NCI-H69 (cell line): Measurements from ENCODE around the gene KCNAB1.

Source experiments
- DNase-seq: peaks from one replicate; lab custom pipeline; 2025; lab: John Stamatoyannopoulos, UW

The KCNAB1 gene

DNA sequence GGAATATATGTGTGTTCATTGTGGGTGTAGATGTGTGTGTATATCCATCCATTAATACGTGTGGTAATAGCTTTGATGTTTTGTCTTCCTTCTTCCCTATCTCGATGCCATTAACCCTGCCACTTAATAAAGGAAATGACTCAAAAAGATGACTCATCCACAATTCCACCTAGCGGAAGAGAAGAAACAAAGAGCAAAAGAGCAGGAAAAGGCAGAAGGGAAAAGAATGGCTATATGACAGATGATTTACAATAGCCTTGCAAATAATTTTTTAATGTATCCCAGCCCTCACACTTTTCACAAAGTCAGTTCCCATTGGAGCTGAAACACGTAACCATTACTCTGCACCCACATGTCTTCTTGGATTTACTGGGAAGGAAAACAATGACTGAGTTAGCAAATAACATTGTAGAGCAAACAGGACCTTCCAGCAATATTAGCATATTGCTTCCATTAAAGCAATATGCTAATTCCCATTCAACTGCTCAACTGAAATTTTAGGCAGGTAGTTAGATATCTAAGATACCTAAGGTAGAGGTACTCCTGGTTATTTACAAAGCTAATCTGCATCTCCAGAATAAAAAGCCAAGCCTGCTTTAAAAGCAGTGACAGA lies 197.2 kb downstream of the KCNAB1 start:
- DNase-seq: peak; percentile 41

DNA sequence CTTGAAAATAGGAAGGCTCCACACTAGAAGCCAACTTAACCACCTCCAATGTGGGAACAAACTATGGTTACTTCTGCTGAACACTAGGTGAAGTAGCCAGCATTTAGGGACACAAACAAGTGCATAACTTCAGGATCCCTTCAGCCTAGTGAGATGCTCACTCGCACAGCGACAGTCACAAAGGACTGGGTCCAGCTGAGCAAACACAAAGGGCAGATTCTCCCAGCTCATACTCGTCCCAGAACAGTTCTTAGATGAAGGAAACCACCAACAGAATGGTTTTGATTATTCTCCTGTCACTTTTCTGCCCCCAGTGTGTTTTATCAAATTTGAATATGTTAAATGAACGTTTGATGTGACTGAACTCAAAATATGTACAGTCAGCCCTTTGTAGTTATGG lies 201.6 kb downstream of the KCNAB1 start:
- DNase-seq: no peak

DNA sequence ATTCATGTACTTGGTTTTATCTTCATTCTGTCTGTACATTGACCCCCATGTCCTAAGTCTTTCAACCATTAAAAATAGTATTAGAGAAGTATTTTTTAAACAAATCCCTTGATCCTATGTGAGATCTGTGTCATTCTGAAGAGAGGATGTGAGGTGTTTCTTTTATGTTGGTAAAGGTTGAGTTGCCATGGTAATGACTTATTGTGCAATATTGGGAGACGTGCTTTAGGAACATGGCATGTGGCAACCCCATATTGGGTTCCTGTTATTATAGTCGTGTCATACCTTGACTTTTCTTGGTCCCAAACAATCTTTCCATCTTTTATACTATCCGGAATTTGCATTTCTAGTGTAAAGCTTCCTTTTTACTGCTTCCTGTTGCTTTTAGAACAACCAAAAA lies 203.1 kb downstream of the KCNAB1 start:
- no peak for DNase-seq

DNA sequence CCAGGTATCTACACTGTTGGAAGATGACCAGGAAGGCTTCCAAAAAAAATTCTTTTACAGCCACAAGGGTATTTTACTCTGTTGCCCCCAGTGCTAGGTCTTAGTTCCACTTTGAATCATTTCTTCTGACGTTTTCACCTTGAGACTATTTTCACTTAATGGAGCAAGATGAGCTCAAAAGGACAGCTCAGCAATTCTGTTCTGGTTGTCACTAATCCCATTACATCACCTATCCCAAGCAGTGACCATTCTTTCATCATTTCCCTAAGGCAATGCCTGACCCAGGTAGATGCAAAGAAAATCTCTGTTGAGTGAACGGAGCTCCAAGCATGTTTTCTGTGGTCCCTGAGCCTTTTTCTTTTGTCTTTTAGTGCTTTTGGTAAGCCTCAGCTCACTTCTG lies 210.0 kb downstream of the KCNAB1 start:
- DNase-seq: no peak

DNA sequence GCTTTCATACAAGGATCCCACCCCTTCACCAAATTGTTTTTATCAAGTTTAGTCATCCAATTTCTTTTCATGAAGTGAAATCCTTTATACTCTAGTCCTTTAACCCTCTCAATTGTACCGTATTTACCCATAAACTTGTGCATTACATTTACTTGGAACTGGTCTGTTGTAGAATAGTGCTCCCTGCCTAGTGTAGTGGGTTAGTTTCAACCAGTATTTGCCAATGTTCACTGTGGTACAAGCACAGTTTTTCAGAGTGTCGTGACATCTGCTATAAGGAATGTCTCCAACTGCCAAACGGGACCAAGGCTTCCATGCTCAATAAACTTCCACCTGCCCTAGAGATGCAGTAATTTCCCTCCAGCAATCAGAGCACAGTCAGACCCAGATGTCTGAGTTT lies 211.9 kb downstream of the KCNAB1 start:
- no peak for DNase-seq

DNA sequence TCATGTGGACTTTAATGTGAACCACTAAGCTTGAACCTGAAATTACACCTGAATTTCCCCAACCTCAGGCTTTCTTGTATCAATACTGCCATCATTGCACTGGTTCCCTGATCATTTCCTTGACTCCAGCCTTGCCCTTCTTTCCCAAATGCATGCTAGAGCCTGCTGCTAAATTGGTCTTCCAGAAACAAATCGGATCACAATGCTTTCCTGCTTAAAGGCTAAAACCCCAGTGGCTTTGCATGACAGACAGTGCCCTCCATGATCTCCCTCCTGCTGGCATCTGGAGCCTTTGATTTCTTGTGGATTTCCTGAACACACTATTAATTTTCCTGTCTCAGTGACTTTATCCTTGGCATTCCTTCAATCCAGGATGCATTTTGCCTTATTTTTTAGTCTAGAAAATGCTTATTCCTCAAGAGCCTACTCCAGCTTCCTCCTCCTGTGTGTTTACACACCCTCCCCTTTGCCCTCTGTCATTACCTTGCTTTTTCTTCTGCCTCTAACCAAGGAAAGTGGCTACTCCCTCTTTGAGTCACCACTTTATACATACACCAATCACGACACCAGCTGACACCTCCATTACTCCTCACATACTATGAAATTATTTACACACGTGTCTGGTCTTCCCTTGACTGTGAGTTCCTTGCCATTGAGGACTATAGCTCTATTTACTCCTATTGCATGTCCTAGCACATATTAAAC lies 214.6 kb downstream of the KCNAB1 start:
- DNase-seq: peak; percentile 22

DNA sequence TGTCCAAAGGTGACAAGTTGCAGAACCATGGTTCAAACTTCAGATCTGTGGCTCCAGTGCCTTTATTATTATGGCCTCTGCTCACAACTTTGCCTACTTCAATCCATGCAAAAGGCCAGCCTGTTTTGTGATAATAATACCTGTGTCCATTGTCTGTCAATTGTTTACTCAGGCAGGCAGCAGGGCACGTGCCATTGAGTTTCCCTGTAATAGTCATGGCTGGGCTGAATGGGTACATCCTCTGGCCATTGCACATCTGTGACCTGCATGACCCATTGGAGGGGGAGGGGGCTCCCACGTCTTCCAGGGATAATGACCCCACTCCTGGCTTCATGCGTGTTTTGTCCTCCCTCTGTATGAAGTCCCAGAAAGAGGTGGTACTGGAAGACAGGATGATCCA lies 219.1 kb downstream of the KCNAB1 start:
- DNase-seq: no peak

DNA sequence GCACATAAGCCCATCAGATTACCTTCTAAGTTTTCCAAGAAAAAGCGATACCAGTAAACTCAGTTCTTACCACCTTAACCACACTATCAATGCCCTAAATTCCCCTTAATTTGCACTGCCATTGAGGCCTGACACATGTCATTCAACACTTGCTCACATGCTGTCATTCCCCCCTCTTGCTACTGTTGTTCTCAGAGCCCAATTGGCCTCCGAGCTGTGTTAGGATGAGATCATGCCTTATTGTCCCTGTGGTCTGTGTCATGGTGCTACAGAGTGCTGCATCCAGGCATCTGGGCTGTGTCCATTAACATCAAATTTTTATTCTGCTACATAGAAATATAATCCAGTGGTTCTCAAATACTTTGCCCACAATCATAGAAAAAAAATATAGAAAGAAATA lies 221.0 kb downstream of the KCNAB1 start:
- DNase-seq: no peak

DNA sequence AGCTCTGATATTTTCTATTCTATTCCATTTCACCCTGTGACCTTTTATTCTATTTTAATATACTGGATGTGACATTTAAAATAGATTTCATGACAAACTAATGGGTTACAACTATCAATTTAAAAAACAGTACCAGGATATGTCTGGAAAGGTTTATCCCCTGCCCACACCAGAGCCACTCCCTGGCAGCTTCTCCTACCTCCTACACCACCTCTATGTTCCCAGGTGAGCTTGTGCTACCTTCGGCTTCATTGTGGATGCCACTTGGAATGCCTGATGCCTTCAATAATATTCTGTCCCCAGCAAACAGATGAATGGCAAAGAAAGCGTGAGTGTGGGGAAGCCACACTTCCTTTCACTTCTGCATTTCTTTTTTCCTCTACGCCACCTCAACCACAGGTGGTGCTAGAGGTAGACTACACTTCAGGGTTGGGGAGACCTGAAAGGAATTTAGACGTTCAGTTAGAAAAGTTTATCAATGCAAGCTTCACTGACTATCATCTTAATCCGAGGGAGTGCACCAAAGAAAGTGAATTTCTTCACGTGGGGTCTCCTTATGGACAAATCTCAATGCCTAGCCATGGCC lies 221.5 kb downstream of the KCNAB1 start:
- no peak for DNase-seq

DNA sequence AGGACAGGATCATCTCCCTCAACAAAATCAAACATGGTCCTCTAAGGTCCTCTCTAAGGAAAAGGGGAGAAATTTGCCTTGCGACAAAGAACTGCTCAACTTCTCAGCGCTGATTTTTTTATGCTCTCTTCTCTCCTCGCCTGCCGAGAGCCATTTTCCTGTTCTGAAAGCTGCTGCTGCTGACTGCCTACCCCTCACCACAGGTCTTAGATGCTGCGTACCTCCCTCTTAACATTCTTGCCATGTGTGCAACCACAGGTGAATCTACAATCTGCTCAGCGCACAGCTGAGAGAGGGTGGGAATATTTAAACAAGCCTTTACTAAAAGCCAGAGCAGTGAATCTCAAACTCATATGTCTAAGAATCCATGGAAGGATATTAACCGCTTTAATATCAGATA lies 223.8 kb downstream of the KCNAB1 start:
- DNase-seq: no peak

DNA sequence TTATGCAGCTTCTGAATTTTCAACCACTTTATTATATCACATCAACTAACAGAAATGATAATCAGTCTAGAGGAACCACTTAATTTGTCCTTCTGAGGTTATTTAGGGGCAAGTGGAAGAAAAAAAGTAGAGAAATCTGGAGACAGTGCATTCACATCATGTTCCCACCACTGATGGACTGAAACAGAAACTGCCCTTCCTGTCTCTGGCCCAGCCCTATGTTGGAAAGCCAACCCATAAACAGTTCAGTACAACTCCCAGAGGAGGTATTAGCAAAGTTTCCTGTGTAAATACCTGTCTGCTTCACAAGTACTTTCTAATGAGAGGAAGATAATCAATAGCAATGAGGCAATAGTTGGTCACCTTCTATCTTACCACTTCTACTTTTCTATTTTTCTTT lies 228.7 kb downstream of the KCNAB1 start:
- no peak for DNase-seq

DNA sequence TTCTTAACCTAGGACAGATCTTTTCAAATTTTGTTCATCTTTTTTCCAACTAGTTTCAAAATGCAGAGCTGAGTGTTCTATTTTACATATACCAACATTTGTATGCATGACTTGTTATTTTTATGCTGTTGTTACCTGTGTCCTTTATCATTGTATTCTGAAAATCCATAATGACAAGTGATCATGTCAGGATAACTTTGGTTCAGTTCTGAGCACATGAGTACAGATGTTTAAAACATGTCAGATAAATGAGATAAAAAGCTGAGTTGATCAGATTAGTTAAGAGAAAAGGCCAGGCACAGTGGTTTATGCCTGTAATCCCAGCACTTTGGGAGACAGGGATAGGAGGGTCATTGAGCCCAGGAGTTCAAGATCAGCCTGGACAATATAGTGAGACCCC lies 229.6 kb downstream of the KCNAB1 start:
- DNase-seq: no peak

DNA sequence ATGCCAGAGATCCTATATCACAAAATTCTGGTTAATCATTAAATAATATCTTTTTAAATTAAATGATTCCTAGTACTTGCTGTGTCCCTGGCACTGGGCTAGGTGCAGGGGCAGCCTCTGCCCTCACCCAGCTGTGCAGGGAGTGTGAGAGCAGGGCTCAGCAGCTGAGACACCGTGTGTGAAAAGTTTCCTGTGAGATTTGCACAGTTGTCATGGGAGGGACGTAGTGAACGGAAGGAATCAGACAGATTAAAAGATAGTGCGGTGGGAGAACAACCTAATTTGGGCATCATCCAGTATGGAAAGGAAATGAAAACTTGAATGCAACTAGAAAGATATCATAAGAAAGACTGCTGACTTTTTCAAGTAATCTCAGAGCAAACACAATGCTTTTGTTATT lies 230.4 kb downstream of the KCNAB1 start:
- no peak for DNase-seq

DNA sequence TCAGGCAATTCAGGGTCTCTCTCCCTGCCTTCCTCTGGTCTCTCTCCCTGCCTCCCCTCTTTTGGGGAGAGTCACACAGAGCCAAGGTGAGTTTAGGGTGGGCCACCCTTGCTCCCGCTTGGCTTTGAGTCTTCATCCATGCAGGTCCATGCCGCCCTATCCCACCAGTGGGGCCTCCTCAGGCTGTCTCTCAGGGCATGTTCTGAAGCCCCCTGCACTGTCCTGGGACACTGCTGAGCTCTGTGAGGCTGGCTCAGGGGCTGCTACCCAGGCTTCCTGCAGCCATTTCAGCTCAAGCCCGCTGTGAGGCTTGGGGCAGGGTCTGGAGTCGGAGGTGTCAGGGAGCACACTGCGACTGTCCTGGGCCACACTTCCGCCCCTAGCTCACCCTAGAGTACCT lies 231.4 kb downstream of the KCNAB1 start:
- no peak for DNase-seq

DNA sequence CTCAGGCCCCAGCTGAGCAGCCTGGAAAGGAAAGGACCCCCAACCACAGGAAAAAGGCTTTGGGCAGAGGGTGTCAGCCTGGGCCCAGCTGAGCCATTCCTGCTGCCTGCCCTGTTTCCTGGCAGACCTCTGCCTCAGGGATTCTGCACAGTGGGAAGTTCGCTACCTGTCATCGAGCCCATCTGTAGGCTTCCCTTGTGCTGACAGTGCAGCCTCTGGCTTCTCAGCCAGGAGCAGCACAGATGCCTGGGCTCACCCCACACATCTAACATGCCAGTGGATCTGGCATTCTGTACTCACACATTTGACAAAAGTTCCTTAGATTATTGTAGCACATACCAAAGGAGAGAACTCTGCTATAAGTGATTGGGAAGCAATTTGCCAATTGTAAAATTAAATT lies 232.3 kb downstream of the KCNAB1 start:
- no peak for DNase-seq

DNA sequence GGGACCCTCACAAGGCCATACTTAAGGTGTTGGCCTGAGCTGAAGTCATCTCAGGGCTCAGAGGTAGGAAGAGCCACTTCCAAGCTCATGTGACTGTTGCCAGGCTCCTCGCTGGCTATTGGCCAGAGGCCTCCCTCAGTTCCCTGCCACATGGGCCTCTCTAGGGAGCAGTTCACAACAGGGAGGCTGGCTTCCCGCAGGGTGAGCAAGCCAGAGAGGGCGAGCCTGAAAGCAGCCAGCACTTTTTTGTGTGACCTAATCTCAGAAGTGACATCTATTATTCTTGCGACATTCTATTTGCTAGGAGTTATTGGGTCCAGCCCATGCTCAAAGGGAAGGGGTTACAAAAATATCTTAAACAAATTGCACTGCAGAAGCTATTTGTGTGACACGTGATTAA lies 233.2 kb downstream of the KCNAB1 start:
- peak; percentile 48 for DNase-seq

DNA sequence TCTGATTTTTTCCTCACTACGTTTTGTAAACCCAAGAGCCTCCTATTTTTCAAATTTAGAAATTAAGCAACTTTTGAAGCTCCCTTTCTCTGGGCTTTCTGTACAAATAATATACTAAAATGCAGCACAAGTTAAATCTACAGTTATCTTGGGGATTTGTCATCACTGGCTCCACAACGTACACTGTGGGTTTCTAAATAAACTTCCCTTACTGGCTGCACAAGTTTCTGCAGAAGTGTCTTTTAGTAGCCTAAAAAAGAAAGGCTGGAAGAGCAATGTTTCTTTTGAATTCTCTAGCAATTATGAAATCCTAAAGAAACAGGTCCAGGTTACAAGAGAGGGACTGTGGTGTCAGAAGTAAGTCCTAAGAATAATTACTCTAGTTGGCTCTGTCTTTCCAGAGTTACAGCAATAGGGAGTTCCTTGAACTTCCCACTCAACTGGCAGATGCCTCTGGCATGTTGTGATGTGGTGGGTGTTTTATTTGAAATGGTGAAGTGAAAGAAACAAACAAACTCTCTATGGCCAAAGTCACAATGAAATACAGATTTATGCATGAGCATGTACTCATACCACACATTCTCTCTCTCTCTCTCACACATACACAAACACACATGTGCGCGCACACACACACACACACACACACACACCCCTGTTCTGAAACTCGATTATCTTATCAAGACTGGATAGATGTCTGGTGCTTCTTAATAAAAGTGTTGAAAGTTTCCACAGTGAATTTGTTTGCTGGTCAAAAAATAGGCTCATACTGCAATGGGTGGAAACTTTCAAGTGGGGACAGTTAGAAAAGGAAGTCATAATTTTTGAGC lies 236.4 kb downstream of the KCNAB1 start:
- DNase-seq: no peak

DNA sequence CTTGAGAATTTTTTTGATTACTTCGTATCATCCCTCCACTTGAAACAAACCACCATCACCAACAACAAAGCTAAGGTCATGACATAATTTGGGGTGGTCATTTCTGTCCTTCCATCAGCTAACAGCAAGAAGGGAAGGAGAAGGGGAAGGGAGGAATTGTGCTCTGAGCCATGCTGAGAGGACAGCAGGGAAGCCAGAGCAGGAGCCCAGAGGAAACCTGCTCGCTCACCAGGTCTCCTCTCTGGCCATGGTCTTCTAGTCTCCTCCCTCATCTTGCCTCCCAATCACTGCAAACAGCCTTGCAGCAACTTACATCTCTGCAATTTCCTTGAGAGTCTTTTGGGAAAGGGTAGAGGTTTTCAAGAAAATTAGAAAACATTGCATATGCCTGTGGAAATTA lies 237.9 kb downstream of the KCNAB1 start:
- DNase-seq: no peak

DNA sequence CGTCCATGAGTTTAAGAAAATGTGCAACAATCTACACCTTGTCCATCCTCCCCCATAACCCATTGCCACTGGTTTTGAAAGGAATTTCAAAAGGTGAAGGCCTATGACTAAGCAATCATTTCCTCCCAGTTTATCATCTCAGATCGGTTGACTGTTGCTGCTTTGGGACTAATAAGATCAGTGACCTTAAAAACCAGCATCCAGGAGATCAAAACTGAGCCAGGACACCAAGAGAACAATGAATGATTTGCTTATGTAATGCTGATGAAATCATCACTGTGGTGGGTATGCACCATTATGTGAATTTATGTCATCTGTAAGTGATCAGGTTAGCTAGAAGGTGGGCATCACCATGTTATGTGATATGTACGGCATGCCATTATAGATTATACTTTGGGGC lies 239.0 kb downstream of the KCNAB1 start:
- no peak for DNase-seq

DNA sequence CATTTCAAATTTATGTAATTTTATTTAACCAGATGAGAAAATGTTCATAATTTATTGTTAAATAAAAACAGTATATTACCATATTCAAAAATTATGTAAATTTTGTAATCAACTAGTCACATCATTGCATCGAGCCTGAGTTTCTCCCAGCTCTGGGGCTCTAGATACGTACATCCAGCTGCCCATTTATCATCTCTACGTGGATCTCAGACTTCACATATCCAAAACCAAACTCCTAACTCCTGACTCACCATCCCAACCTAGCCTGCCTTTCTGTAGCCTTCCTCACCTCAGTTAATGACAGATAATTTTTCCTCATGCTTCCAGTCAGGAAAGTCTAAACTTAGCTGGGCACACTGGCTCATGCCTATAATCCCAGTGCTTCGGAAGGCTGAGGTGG lies 239.7 kb downstream of the KCNAB1 start:
- no peak for DNase-seq

DNA sequence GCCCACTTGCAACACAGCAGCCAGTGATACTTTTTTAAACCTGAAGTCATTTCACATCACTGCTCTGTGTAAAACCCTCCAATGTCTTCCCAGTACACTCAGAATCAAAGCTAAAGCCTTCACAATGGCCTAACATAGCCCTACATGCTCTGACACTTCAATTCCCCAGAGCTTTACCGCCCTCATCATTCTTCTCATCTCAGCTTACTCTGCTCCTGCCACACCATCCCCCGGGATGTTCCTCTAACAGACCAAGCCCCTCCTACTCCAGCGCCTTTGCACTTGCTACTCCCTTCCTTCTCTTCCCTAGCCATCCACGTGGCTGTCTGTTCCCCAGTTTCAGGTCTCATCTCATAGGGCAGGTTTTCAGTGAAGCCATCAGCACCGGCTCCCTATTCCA lies 240.6 kb downstream of the KCNAB1 start:
- DNase-seq: peak; percentile 2

DNA sequence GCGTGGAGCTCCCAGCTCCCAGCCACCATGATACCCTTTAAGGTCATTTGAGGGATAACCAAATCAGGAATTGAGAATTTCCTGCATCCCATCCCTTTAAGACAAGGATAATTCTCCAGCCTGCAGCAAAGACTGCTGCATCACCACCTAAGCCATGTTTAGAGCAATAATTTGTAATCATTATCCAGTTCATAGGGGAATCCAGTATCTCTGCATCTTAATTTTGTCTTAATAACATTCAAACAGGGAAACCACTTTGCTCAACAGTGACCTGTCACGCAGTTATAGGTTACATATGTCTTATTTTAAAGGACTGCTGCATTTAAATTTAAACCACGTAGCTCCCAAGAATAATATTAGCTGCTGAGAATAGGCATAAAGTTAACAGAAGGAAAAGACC lies 246.2 kb downstream of the KCNAB1 start:
- DNase-seq: no peak

DNA sequence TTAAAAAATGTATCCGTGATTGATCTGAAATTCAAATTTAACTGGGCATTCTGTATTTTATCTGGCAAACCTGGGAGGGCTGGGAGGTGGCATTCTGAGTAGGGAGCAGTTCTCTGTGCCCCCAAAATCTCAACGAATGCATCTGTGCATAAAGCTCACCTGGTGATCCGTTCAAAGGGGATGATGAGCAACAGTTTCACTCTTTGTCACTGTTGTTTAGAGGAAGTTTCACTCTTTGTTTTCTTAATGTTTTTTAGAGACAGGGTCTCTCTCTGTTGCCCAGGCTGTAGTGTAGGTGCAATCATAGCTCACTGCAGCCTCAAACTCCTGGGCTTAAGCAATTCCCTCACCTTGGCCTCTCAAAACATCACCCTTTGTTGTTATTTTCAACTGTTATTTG lies 247.8 kb downstream of the KCNAB1 start:
- DNase-seq: no peak
